Trophoblast cell (in vitro differentiated cells and primary cell): Measurements from ENCODE around the gene WNK2.
A peak's percentile ranks its signal among the peaks of the same experiment; 100 is the strongest.

Source experiments
- DNase-seq, 2 donors: peaks; one replicate each; pipeline ENCODE4 v3.0.0-alpha.2; 2016
- H2AFZ ChIP-seq: 2 replicates; pipeline ENCODE4 v1.6.1; 2013; ENCODE audit warnings: low read length, moderate library complexity, mild to moderate bottlenecking; ENCODE audit not compliant: insufficient read depth, poor library complexity
- H2AK5ac ChIP-seq: 2 replicates; pipeline ENCODE4 v1.6.1; 2013; ENCODE audit warnings: mild to moderate bottlenecking, low read length
- H2BK120ac ChIP-seq: 2 replicates; pipeline ENCODE4 v1.6.1; 2013; ENCODE audit warnings: low read length, mild to moderate bottlenecking, moderate library complexity; ENCODE audit not compliant: insufficient read depth, poor library complexity
- H2BK12ac ChIP-seq: 2 replicates; pipeline ENCODE4 v1.6.1; 2013; ENCODE audit warnings: mild to moderate bottlenecking, low read length, moderate library complexity
- H2BK5ac ChIP-seq: 2 replicates; pipeline ENCODE4 v1.6.1; 2013; ENCODE audit warnings: low read length, low read depth, moderate library complexity, mild to moderate bottlenecking; ENCODE audit not compliant: poor library complexity
- H3K14ac ChIP-seq: 2 replicates; pipeline ENCODE4 v1.6.1; 2013; ENCODE audit warnings: mild to moderate bottlenecking, low read length
- H3K18ac ChIP-seq: 2 replicates; pipeline ENCODE4 v1.6.1; 2013; ENCODE audit warnings: mild to moderate bottlenecking, low read length
- H3K23ac ChIP-seq: 2 replicates; pipeline ENCODE4 v1.6.1; 2013; ENCODE audit warnings: low read length
- H3K27ac ChIP-seq: 2 replicates; pipeline ENCODE4 v1.5.1; 2013; ENCODE audit warnings: low read depth, mild to moderate bottlenecking, inconsistent platforms, low read length, moderate library complexity
- H3K27me3 ChIP-seq: 2 replicates; pipeline ENCODE4 v1.6.1; 2013; ENCODE audit warnings: inconsistent platforms, mild to moderate bottlenecking, low read length, moderate library complexity; ENCODE audit not compliant: insufficient read depth
- H3K36me3 ChIP-seq, 2 experiments: 1 replicate in 1 of 2; 2 replicates in 1 of 2; pipeline ENCODE4 v1.6.1; 2013; ENCODE audit warnings: low read length in 2 of 2, mild to moderate bottlenecking in 2 of 2, moderate library complexity in 1 of 2; ENCODE audit not compliant: insufficient read depth in 2 of 2, control insufficient read depth in 1 of 2
- H3K4ac ChIP-seq: 2 replicates; pipeline ENCODE4 v1.6.1; 2013; ENCODE audit warnings: low read depth, mild to moderate bottlenecking, low read length, moderate library complexity
- H3K4me1 ChIP-seq, 2 experiments: 1 replicate in 1 of 2; 2 replicates in 1 of 2; pipeline ENCODE4 v1.6.1; 2013; ENCODE audit warnings: low read length in 2 of 2, mild to moderate bottlenecking in 2 of 2, moderate library complexity in 1 of 2; ENCODE audit not compliant: insufficient read depth in 2 of 2, control insufficient read depth in 1 of 2
- H3K4me2 ChIP-seq: 2 replicates; pipeline ENCODE4 v1.6.1; 2013; ENCODE audit warnings: inconsistent platforms, mild to moderate bottlenecking, low read length, moderate library complexity
- H3K4me3 ChIP-seq: 2 replicates; pipeline ENCODE4 v1.5.1; 2013; ENCODE audit warnings: mild to moderate bottlenecking, low read depth, low read length, inconsistent platforms
- H3K79me1 ChIP-seq: one replicate; pipeline ENCODE4 v1.6.1; 2013; ENCODE audit warnings: low read length
- H3K79me2 ChIP-seq: 2 replicates; pipeline ENCODE4 v1.6.1; 2013; ENCODE audit warnings: low read length, mild to moderate bottlenecking; ENCODE audit not compliant: control insufficient read depth, insufficient read depth, poor library complexity
- H3K9ac ChIP-seq: 2 replicates; pipeline ENCODE4 v1.6.1; 2013; ENCODE audit warnings: mild to moderate bottlenecking, low read length
- H3K9me3 ChIP-seq: 2 replicates; pipeline ENCODE4 v1.6.1; 2013; ENCODE audit warnings: low read depth, mild to moderate bottlenecking, control low read depth, inconsistent platforms, low read length; ENCODE audit not compliant: insufficient read depth
- H4K12ac ChIP-seq: 2 replicates; pipeline ENCODE4 v1.6.1; 2013; ENCODE audit warnings: low read depth, mild to moderate bottlenecking, low read length, moderate library complexity
- H4K8ac ChIP-seq: 2 replicates; pipeline ENCODE4 v1.6.1; 2013; ENCODE audit warnings: low read depth, mild to moderate bottlenecking, low read length, moderate library complexity
- H4K91ac ChIP-seq: one replicate; pipeline ENCODE4 v1.6.1; 2013; ENCODE audit warnings: low read depth, mild to moderate bottlenecking, low read length, moderate library complexity
- WGBS: extraction: QIAGEN DNeasy Blood & Tissue Kit; methylation state at CpG from one replicate; pipeline ENCODE4 v1.1.7; 2013; ENCODE audit warnings: missing lambda C conversion rate; ENCODE audit not compliant: insufficient read length, insufficient coverage; ENCODE audit errors: extremely low coverage; 5-methylcytosine and 5-hydroxymethylcytosine counted together

Gene WNK2

GRCh38 chr9:93288891-93289883 is 105.2 kb downstream of the WNK2 start:
- peak; percentile 78 to 87 for DNase-seq
- WGBS: no CpG with 5 or more reads among the region's 32 CpGs

GRCh38 chr9:93290495-93291434 is 106.8 kb downstream of the WNK2 start:
- H2BK120ac ChIP-seq: no peak overlapping the region
- no peak overlapping the region for H3K23ac ChIP-seq
- no peaks in the 10 kb centered on the region for H3K27me3 ChIP-seq
- no peak overlapping the region for H3K4ac ChIP-seq
- H2AK5ac ChIP-seq: no peak overlapping the region
- H4K91ac ChIP-seq: no peak overlapping the region
- H3K14ac ChIP-seq: no peak overlapping the region
- no peak overlapping the region for H3K9ac ChIP-seq
- no peak overlapping the region for H2AFZ ChIP-seq
- H3K79me2 ChIP-seq: no peaks in the 10 kb centered on the region
- no peaks in the 10 kb centered on the region for H3K79me1 ChIP-seq
- no peak overlapping the region for H4K12ac ChIP-seq
- H2BK12ac ChIP-seq: no peak overlapping the region
- DNase-seq: no peak
- no peak overlapping the region for H3K18ac ChIP-seq
- no CpG with 5 or more reads among the region's 21 CpGs for WGBS
- H3K27ac ChIP-seq: no peak overlapping the region
- H3K4me2 ChIP-seq: no peak overlapping the region
- peaks cover 4% of the 10 kb centered on the region for H3K9me3 ChIP-seq
- no peaks in the 10 kb centered on the region for H3K36me3 ChIP-seq
- no peaks in the 10 kb centered on the region for H3K4me1 ChIP-seq
- H3K4me3 ChIP-seq: no peak overlapping the region
- no peak overlapping the region for H2BK5ac ChIP-seq
- no peak overlapping the region for H4K8ac ChIP-seq

More at GRCh38 chr9:93288891-93289883, 105.2 kb downstream of the WNK2 start:
- Histone ChIP-seq H2BK12ac (no peak overlapping the region), H2BK5ac (no peak overlapping the region), H2AK5ac (no peak overlapping the region), H3K27ac (no peak overlapping the region), H3K79me2 (no peaks in the 10 kb centered on the region), H3K14ac (no peak overlapping the region), H2AFZ (no peak overlapping the region), H2BK120ac (no peak overlapping the region), H3K4me2 (no peak overlapping the region), H3K4me3 (no peak overlapping the region), H3K4me1 (no peaks in the 10 kb centered on the region), H3K79me1 (no peaks in the 10 kb centered on the region), H3K18ac (no peak overlapping the region), H3K23ac (no peak overlapping the region), H3K4ac (no peak overlapping the region), H3K36me3 (no peaks in the 10 kb centered on the region), H4K12ac (no peak overlapping the region), H3K9me3 (peaks cover 2% of the 10 kb centered on the region), H3K9ac (no peak overlapping the region), H4K8ac (no peak overlapping the region), H3K27me3 (no peaks in the 10 kb centered on the region), H4K91ac (peak overlapping the region; percentile 40)

DNA sequence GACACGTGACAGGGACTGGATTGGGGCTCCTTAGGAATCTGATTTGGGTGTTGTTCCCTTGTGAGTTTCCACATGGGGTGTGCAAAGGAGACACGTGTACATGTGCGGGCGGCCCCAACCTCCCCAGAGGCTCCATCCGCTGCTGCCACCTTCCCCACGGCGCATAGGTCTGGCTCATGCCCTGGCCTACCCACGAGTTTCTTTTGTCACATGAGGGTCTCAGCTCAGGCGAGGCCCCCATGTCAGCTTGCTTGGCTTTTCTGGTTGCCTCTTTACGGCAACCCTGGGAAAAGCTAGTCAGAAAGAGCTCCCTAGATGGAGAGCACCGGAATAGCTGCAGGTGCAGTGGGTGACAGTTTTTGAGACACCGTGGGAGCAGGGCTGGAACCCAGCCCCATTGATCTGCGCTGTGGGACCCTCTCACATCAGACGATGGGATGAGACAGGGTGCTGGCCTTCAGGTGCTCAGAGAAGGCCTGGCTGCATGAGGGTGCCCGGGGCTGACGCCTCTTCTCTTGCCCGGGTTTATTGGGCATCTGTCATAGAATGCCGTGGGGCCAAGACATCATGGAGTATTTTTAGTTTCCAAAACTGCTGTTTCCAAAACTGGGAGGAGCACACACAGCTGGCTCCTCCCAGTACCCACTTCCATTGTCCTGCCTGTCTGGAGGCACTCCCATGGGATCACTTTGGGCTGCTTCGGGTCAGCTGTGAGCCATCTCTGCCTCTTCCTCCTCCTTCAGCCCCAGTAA is 107.8 kb downstream of the WNK2 start:
- no peak overlapping the region for H3K27ac ChIP-seq
- H4K8ac ChIP-seq: no peak overlapping the region
- H2AFZ ChIP-seq: no peak overlapping the region
- H2BK5ac ChIP-seq: no peak overlapping the region
- no peak overlapping the region for H3K9ac ChIP-seq
- no peak overlapping the region for H3K4me2 ChIP-seq
- no peaks in the 10 kb centered on the region for H3K79me2 ChIP-seq
- no peak overlapping the region for H2BK12ac ChIP-seq
- no peak overlapping the region for H3K23ac ChIP-seq
- H3K9me3 ChIP-seq: peaks cover 4% of the 10 kb centered on the region
- H3K4ac ChIP-seq: no peak overlapping the region
- no peaks in the 10 kb centered on the region for H3K27me3 ChIP-seq
- no peak overlapping the region for H3K4me3 ChIP-seq
- no peaks in the 10 kb centered on the region for H3K4me1 ChIP-seq
- no peak overlapping the region for H2BK120ac ChIP-seq
- H3K79me1 ChIP-seq: no peaks in the 10 kb centered on the region
- no peak overlapping the region for H3K14ac ChIP-seq
- no peak overlapping the region for H2AK5ac ChIP-seq
- H4K12ac ChIP-seq: no peak overlapping the region
- H3K36me3 ChIP-seq: no peaks in the 10 kb centered on the region
- no CpG with 5 or more reads among the region's 19 CpGs for WGBS
- no peak overlapping the region for H4K91ac ChIP-seq
- DNase-seq: no peak
- H3K18ac ChIP-seq: no peak overlapping the region

GRCh38 chr9:93292288-93292615 is 108.3 kb downstream of the WNK2 start:
- no peak overlapping the region for H3K9ac ChIP-seq
- no peak overlapping the region for H3K4me3 ChIP-seq
- no peaks in the 10 kb centered on the region for H3K36me3 ChIP-seq
- no peak overlapping the region for H3K4ac ChIP-seq
- H3K79me2 ChIP-seq: no peaks in the 10 kb centered on the region
- H3K27me3 ChIP-seq: no peaks in the 10 kb centered on the region
- no peak overlapping the region for H2BK12ac ChIP-seq
- H3K79me1 ChIP-seq: no peaks in the 10 kb centered on the region
- no peak overlapping the region for H4K91ac ChIP-seq
- no peak overlapping the region for H2AFZ ChIP-seq
- DNase-seq: no peak
- H2BK120ac ChIP-seq: no peak overlapping the region
- no peak overlapping the region for H3K23ac ChIP-seq
- H3K4me1 ChIP-seq: no peaks in the 10 kb centered on the region
- H4K12ac ChIP-seq: no peak overlapping the region
- no peak overlapping the region for H3K4me2 ChIP-seq
- no peak overlapping the region for H2AK5ac ChIP-seq
- no peak overlapping the region for H3K14ac ChIP-seq
- no peak overlapping the region for H4K8ac ChIP-seq
- WGBS: no CpG with 5 or more reads among the region's 10 CpGs
- H3K27ac ChIP-seq: no peak overlapping the region
- no peak overlapping the region for H2BK5ac ChIP-seq
- H3K9me3 ChIP-seq: peaks cover 4% of the 10 kb centered on the region
- H3K18ac ChIP-seq: no peak overlapping the region
